Lung microvascular endothelial cell (primary cell): Measurements from ENCODE around the gene CIITA. TPM values are rescaled to one million over a fixed set of nuclear protein-coding genes. Genes with fewer than 3 reads are reported as not detected.
"Not testable (repeated sequence)": the region's sequence is repeated elsewhere in the genome, so short reads cannot be mapped to it uniquely, and the experiment has no call there.

Experiments used
- DNase-seq, 2 donors: peaks; one replicate each; pipeline versions ENCODE4 v3.0.0 to v3.0.0-alpha.2; 2010; ENCODE audit warnings: low read depth in 2 of 2
- total RNA-seq: library from RNA; depleted of rRNA; stranded (reverse); fragments of >200 nt; gene quantifications from 2 replicates; pipeline ENCODE4 v1.2.1, GENCODE V29; 2014

CIITA gene, protein sequence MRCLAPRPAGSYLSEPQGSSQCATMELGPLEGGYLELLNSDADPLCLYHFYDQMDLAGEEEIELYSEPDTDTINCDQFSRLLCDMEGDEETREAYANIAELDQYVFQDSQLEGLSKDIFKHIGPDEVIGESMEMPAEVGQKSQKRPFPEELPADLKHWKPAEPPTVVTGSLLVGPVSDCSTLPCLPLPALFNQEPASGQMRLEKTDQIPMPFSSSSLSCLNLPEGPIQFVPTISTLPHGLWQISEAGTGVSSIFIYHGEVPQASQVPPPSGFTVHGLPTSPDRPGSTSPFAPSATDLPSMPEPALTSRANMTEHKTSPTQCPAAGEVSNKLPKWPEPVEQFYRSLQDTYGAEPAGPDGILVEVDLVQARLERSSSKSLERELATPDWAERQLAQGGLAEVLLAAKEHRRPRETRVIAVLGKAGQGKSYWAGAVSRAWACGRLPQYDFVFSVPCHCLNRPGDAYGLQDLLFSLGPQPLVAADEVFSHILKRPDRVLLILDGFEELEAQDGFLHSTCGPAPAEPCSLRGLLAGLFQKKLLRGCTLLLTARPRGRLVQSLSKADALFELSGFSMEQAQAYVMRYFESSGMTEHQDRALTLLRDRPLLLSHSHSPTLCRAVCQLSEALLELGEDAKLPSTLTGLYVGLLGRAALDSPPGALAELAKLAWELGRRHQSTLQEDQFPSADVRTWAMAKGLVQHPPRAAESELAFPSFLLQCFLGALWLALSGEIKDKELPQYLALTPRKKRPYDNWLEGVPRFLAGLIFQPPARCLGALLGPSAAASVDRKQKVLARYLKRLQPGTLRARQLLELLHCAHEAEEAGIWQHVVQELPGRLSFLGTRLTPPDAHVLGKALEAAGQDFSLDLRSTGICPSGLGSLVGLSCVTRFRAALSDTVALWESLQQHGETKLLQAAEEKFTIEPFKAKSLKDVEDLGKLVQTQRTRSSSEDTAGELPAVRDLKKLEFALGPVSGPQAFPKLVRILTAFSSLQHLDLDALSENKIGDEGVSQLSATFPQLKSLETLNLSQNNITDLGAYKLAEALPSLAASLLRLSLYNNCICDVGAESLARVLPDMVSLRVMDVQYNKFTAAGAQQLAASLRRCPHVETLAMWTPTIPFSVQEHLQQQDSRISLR
- under 0.01 TPM in 1 of 2 replicates, not detected in the other for total RNA-seq

DNA sequence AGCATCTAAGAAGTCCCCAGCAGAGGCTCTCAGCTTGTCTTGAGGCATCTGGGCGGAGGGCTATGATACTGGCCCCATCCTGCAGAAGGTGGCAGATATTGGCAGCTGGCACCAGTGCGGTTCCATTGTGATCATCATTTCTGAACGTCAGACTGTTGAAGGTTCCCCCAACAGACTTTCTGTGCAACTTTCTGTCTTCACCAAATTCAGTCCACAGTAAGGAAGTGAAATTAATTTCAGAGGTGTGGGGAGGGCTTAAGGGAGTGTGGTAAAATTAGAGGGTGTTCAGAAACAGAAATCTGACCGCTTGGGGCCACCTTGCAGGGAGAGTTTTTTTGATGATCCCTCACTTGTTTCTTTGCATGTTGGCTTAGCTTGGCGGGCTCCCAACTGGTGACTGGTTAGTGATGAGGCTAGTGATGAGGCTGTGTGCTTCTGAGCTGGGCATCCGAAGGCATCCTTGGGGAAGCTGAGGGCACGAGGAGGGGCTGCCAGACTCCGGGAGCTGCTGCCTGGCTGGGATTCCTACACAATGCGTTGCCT, at the start of gene CIITA:
TSS of gene CIITA (plus strand) at position 404 of the 543 bp plus-strand sequence. CDS start at position 533, 129 bp downstream.
- no peak for DNase-seq

GRCh38 chr16:10827691-10828341, 49.2 kb upstream of the CIITA start:
- DNase-seq = peak; percentile 46 to 75

- DNase-seq = peak; percentile 63 to 70
Observed at GRCh38 chr16:10828851-10829366, 48.1 kb upstream of the CIITA start.

DNA sequence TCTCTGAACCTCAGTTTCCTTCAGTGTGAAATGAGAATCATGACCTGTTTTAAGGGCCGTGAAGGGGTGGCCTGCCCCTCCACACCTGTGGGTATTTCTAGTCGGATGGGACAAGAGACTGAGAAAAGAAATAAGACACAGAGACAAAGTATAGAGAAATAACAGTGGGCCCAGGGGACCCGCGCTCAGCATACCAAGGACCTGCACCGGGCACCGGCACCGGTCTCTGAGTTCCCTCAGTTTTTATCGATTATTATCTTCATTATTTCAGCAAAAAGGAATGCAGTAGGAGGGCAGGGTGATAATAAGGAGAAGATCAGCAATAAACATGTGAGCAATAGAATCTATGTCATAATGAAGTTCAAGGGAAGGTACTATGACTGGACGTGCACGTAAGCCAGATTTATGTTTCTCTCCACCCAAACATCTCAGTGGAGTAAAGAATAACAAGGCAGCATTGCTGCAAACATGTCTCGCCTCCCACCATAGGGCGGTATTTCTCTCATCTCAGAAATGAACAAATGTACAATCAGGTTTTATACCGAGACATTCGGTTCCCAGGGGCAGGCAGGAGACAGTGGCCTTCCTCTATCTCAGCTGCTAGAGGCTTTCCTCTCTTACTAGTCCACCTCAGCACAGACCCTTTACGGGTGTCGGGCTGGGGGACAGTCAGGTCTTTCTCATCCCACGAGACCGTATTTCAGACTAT, 47.5 kb upstream of the CIITA start:
- DNase-seq = not testable (repeated sequence)

DNA sequence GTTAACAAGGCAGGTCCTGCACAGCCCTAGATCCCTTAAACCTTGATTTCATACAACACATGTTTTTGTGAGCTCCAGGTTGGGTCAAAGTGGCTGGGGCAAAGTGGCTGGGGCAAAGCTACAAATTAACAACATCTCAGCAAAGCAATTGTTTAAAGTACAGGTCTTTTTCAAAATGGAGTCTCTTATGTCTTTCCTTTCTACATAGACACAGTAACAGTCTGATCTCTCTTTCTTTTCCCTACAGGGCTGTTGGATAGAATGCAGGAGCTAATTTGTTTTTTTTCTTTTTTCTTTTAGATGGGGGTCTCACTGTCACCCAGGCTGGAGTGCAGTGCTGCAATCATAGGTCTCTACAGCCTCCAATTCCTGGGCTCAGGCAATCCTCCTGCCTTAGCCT, 46.8 kb upstream of the CIITA start:
- DNase-seq = not testable (repeated sequence)

DNA sequence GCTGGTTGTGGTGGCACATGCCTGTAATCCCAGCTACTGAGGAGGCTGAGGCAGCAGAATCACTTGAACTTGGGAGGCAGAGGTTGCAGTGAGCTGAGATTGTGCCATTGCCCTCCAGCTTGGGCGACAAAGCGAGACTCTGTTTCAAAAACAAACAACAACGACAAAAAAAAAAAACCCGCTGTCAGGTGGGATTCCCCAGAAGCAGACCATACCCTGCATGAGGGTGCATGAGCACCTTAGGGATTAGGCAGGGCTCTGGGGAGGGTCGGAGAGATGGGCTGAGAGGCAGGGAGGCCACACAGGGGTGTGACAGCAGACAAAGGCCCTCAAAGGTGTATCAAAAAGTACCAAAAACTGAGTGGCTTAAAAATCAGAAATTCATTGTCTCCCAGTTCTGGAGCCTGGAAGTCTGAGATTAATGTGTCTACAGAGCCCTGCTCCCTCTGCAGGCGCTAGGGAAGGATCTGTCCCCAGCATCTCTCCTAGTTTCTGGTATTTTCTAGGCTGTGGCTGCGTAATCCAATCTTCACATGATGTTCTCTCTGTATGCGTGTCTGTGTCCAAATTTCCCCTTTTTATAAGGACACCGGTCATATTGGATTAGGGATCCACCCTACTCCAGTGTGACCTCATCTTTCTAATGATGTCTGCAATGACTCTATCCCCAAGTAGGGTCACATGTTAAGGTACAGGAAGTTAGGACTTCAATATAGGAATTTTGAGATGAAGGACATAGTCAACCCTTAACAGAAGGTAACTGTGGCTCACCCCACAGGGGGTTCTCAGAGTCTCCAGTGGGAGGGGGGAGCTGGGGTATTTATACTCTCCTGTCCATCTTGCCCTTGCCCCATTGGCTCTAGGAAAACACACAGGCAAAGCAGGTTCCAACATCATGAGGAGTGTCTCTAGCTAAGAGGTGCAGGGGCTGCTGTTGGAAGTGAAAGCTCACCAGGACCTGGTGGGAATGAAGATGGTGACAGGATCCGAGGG, 44.8 kb upstream of the CIITA start:
- DNase-seq = no peak

DNA sequence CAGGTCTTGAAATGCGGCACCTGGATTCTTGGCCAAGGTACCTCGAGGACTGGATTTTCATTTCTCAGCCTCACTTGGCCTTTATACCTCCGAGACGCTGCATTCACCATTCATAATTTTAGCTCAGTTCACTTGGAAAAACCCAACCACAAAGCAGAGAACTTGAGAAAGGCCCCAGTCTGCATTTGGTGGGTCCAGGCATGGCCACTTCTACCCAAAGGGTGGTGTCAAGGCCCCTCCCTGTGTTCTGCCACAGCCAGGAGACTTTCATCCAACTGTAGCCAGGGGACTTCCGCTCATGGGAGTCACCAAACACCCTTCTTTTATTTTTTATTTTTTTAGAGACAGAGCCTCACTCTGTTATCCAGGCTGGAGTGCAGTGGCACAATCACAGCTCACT, 43.7 kb upstream of the CIITA start:
- DNase-seq = no peak

- no peak for DNase-seq
Observed at GRCh38 chr16:10834130-10834529, 42.9 kb upstream of the CIITA start.

GRCh38 chr16:10834766-10835165, 42.2 kb upstream of the CIITA start:
- DNase-seq = no peak

DNA sequence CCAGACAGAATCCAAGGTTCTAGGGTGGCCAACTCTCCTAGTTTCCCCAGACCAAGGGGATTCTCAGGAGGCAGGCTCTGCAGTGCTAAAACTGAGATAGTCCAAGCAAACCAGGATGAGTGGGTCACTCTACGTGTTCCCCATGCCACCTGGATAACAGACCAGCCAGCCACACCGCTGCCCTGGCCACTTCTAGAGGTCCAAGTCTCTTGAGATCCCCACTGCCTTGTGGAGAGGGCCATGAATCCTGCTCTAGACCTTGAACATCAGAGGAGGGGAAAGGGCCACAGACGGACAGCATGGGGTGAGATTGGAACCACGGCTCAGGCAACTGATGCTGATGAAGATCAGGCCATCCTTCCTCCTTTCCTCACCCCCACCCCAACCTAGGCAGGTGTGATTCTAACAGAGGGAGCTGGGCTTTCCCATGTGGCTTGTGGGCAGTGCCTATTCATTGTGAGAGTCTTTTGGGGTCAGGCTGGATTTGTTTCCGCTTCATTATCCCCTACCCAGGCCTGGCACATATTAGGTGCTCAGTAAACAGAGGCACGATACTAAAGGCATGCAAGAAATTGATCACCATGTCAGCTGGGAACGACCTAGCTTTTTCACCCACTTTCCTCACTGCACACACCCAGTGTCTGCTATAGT, 41.6 kb upstream of the CIITA start:
- no peak for DNase-seq

- no peak for DNase-seq
Observed at GRCh38 chr16:10836174-10836853, 40.7 kb upstream of the CIITA start.

DNA sequence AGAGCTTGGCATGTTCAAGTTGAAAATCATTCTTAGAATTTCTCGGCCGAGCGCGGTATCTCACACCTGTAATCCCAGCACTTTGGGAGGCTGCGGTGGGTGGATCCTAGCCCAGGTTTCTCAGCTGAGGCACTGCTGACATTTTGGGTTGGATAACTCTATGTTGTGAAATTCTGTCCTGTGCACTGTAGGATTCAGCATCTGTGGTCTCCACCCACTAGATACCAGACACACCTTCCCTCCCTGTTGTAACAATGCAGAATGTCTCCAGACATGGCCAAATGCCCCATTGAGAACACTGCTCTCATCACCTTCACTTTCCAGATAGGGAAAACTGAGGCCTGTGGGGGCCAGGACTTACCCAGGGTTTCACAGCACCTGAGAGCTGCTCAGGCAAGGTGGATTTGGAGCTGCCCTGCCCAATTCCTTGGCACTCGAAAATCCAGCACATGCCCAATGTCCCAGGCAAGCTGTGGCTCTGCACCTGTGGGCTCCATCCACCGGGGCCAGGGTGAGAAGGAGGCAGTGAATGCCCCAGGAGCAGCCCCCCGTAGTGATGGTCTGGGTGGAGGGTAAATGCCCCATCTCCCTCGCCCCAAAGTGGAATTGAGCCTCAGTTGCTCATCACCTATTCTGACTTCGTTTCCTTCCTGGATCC, 38.3 kb upstream of the CIITA start:
- no peak for DNase-seq

GRCh38 chr16:10839279-10839666, 37.7 kb upstream of the CIITA start:
- DNase-seq = no peak

- DNase-seq = no peak
Observed at GRCh38 chr16:10840703-10841102, 36.3 kb upstream of the CIITA start.

GRCh38 chr16:10846213-10846998, 30.6 kb upstream of the CIITA start:
- no peak for DNase-seq

GRCh38 chr16:10847176-10847575, 29.8 kb upstream of the CIITA start:
- no peak for DNase-seq
